ENCODE results near the gene KRTCAP2. TPM values are rescaled to one million over a fixed set of nuclear protein-coding genes. Genes with fewer than 3 reads are reported as not detected.

The KRTCAP2 gene
- total RNA-seq, 1 donor, result 65.6 TPM

DNA sequence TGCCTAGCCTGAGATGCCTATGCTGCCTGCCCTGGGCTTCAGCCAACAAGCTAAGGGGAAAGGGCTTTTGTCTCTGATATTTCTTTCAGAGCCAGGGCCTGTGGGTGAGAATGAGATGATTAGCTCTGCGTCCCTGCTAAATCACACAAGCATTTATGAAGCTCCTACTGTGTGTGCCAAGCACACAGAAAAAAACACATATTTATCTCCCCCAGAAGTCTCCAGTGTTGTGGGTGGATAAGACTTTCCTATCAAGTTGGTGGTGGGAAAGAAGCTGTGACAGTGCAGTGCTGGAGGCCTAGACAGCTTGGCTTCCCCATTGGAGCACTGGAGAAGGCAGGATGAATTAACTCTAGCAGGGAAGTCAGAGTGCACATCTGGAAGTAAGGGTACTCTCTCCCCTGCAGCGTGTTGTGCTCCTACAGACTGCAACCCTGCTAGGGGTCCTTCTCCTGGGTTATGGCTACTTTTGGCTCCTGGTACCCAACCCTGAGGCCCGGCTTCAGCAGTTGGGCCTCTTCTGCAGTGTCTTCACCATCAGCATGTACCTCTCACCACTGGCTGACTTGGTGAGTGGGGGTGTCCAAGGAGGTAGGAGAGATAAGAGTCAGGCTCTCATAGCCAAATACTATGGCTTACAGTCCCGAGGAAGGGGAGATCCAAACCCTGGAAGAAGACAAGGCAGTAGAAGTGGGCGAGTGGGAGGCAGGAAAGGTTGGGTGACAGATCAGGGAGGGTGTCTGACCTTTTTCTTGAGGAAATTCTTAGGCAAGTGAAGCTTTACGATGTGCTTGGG is 35.8 kb downstream of the KRTCAP2 start:
- peak overlapping the region; percentile 89 for H3K4me3 ChIP-seq (ENCODE audit: low read depth, low read length)
- DNase-seq (ENCODE audit: low read depth), result no peak
- TF ChIP-seq, protein P1, sequence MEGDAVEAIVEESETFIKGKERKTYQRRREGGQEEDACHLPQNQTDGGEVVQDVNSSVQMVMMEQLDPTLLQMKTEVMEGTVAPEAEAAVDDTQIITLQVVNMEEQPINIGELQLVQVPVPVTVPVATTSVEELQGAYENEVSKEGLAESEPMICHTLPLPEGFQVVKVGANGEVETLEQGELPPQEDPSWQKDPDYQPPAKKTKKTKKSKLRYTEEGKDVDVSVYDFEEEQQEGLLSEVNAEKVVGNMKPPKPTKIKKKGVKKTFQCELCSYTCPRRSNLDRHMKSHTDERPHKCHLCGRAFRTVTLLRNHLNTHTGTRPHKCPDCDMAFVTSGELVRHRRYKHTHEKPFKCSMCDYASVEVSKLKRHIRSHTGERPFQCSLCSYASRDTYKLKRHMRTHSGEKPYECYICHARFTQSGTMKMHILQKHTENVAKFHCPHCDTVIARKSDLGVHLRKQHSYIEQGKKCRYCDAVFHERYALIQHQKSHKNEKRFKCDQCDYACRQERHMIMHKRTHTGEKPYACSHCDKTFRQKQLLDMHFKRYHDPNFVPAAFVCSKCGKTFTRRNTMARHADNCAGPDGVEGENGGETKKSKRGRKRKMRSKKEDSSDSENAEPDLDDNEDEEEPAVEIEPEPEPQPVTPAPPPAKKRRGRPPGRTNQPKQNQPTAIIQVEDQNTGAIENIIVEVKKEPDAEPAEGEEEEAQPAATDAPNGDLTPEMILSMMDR (IDR thresholded peaks at IDR 0.05; ENCODE audit: insufficient read depth, low read depth, low read length), result no peak

DNA sequence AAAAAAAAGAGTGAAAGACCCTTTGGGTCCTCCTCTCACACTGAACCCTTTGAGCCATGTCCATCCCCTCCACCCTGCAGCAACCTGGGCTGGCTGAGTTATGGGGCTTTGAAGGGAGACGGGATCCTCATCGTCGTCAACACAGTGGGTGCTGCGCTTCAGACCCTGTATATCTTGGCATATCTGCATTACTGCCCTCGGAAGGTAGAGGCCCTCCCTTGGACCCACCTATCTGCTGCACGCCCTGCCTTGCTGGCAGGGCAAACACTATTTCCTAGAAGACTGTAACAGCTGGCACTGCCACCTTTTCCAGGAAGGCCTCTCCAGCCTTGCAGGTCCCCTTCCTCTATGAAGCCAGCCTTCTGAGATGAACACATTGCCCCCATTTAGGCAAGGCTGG is 36.4 kb downstream of the KRTCAP2 start:
- no peak for DNase-seq (ENCODE audit: low read depth)
- TF ChIP-seq, protein P1 (IDR thresholded peaks at IDR 0.05; ENCODE audit: insufficient read depth, low read depth, low read length), result no peak
- peak overlapping the region; percentile 89 for H3K4me3 ChIP-seq (ENCODE audit: low read depth, low read length)

DNA sequence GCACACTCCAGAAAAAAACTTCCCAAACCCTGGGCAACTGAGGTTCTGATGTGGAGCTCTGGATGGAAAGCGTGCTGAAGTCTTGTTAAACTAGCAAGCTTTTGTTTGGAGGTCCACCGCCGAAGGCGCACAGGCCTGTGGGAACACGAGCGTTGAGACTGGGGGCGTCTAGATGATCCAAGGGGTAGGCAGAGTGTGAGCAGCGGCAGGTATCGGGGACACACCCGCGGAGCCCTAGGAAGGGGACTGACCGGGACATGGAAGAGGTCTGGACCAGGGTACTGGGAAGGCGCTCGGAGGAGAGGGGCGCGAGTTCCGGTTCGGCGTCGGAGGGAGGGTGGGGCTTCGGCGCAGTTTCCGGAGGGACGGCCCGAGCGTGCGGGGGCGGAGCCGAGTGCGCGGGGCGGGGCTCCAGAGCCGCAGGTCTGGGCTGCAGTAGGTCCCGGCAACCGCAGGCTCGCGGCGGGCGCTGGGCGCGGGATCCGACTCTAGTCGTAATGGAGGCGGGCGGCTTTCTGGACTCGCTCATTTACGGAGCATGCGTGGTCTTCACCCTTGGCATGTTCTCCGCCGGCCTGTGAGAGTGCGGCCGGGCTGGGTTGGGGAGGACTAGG is 37.6 kb downstream of the KRTCAP2 start, which contains the start of gene SLC50A1:
TSS of gene SLC50A1 (plus strand) at position 438 of the 614 bp plus-strand sequence. CDS start at position 498, 60 bp downstream.
- peak; percentile 95 for DNase-seq (ENCODE audit: low read depth)
- peak within 1 kb of the TSS; percentile 89 for H3K4me3 ChIP-seq (ENCODE audit: low read depth, low read length)
- TF ChIP-seq, protein P1 (IDR thresholded peaks at IDR 0.05; ENCODE audit: insufficient read depth, low read depth, low read length), result no peak

DNA sequence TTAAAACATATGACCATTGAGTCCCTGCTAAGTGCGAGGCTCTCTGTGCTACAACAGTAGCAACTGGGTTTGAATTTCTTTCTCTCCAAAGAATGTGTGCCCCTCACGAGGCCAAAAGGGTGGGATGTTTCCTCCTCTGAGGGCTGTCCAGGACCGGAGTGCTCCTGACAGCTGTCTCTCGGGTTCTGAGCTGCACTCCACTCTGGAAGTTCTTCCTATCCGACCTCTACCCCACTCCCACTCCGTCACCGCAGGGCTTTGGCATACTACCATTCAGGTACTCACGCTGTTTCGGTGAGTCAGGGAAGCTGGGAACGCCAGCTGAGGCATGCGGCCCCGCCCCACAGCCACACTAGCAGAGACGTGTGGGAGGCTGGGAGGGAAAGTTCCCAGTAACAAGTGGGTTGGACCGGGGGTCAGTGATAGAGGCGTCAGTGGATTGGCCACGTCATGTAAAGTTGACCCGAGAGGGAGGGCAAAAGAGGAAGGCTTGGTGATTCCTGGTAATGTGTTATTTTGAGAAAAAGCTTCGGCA is 38.2 kb downstream of the KRTCAP2 start:
- H3K4me3 ChIP-seq (ENCODE audit: low read depth, low read length), result peak overlapping the region; percentile 89
- TF ChIP-seq, protein P1 (IDR thresholded peaks at IDR 0.05; ENCODE audit: insufficient read depth, low read depth, low read length), result no peak
- peak; percentile 97 for DNase-seq (ENCODE audit: low read depth)

DNA sequence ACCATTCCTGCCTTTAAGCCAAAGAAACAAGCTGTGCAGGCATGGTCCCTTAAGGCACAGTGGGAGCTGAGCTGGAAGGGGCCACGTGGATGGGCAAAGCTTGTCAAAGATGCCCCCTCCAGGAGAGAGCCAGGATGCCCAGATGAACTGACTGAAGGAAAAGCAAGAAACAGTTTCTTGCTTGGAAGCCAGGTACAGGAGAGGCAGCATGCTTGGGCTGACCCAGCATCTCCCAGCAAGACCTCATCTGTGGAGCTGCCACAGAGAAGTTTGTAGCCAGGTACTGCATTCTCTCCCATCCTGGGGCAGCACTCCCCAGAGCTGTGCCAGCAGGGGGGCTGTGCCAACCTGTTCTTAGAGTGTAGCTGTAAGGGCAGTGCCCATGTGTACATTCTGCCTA is 38.8 kb downstream of the KRTCAP2 start:
- TF ChIP-seq, protein P1 (IDR thresholded peaks at IDR 0.05; ENCODE audit: insufficient read depth, low read depth, low read length), result no peak
- no peak for DNase-seq (ENCODE audit: low read depth)
- no peak overlapping the region for H3K4me3 ChIP-seq (ENCODE audit: low read depth, low read length)

DNA sequence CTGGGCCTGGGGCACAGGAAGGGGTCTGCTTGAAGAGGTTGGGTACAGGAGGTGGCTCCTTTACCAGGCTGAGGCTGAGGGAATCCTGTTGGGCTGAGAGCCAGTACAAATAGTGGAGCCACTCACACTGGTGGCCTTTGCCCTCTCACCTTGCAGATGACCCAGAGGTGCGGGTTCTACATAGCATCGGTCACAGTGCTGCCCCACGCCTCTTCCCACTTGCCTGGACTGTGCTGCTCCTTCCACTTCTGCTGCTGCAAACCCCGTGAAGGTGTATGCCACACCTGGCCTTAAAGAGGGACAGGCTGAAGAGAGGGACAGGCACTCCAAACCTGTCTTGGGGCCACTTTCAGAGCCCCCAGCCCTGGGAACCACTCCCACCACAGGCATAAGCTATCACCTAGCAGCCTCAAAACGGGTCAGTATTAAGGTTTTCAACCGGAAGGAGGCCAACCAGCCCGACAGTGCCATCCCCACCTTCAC is 39.3 kb downstream of the KRTCAP2 start:
- H3K4me3 ChIP-seq (ENCODE audit: low read depth, low read length), result no peak overlapping the region
- DNase-seq (ENCODE audit: low read depth), result no peak

More for the DNA sequence above, 39.3 kb downstream of the KRTCAP2 start:
- TF ChIP-seq, protein P1 (IDR thresholded peaks at IDR 0.05; ENCODE audit: insufficient read depth, low read depth, low read length), result no peak
